ENCODE results near the gene NFYA. TPM values are rescaled to one million over a fixed set of nuclear protein-coding genes. Genes with fewer than 3 reads are reported as not detected.

The NFYA gene
- total and polyA plus RNA-seq, 9 of the 15 experiments (the other 6 are each of a cell fraction or from before 2014, with no cell fraction given): 7.3 to 37.1 (median 21.8) TPM

- TF ChIP-seq AFF4 (CRISPR knock-in tag; IDR thresholded peaks at IDR 0.05) (peak; percentile 96), SNIP1 (IDR thresholded peaks at IDR 0.05; ENCODE audit: low read depth) (no peak), HDAC8 (tag; IDR thresholded peaks at IDR 0.05) (no peak), RREB1 (CRISPR knock-in tag; IDR thresholded peaks at IDR 0.05) (0 out of 2 replicates have a peak, but pooled peaks have one; percentile 15), TSHZ1 (CRISPR knock-in tag; IDR thresholded peaks at IDR 0.05) (no peak), TFAM (CRISPR knock-in tag; conservative IDR thresholded peaks at IDR 0.05) (no peak), FOXP1 (CRISPR knock-in tag; IDR thresholded peaks at IDR 0.05) (peak; percentile 87; the same call in 1 of the 2 replicates), THRA (IDR thresholded peaks at IDR 0.05) (no peak), E2F5 (CRISPR knock-in tag; IDR thresholded peaks at IDR 0.05) (no peak)
These were observed 595 bp upstream of the NFYA start, which contains the start of gene OARD1 (continued) for GRCh38 chr6:41071923-41072835.

All from K562 (cell line).